Caco-2 (cell line): ENCODE data around the gene RAPGEF5. TPM values are rescaled to one million over a fixed set of nuclear protein-coding genes. Genes with fewer than 3 reads are reported as not detected.

Source experiments
- BruUV-seq: library from RNA; stranded (reverse); fragments of 400-500 nt; replicated peaks from 2 replicates; lab custom pipeline; 2021; lab: Mats Ljungman, UMichigan
- CTCF ChIA-PET: fragments of 300-600 bp; sonication (Branson Sonifier 250); formaldehyde crosslinking; loops from one replicate; lab custom pipeline; 2022; ENCODE audit warnings: antibody characterized with exemption; lab: Charles Lee
- POLR2A ChIA-PET: fragments of 300-600 bp; sonication (Branson Sonifier 250); formaldehyde crosslinking; loops from one replicate; lab custom pipeline; 2022; ENCODE audit warnings: antibody characterized with exemption; lab: Charles Lee
- DNase-seq, 2 experiments: peaks; one replicate each; pipeline versions ENCODE4 v3.0.0 to v3.0.0-alpha.2; 2020 to 2022
- H3K27me3 ChIP-seq: replicated peaks from 2 replicates; pipeline ENCODE4 v1.6.0; 2011; ENCODE audit warnings: low read length; ENCODE audit not compliant: control insufficient read depth, insufficient read depth
- H3K36me3 ChIP-seq: 2 replicates; pipeline ENCODE4 v1.5.1; 2011; ENCODE audit warnings: low read length; ENCODE audit not compliant: control insufficient read depth, insufficient read depth
- H3K4me1 ChIP-seq: fragments of 250-450 bp; sonication (Bioruptor Pico); 2 replicates; pipeline ENCODE4 v1.5.1; 2020; ENCODE audit warnings: mild to moderate bottlenecking
- H3K4me3 ChIP-seq: 2 replicates; pipeline ENCODE4 v1.5.1; 2011; ENCODE audit warnings: low read depth, mild to moderate bottlenecking, control low read depth, low read length
- H3K9me3 ChIP-seq: fragments of 250-450 bp; sonication (Bioruptor Pico); 2 replicates; pipeline ENCODE4 v1.5.1; 2020; ENCODE audit warnings: mild to moderate bottlenecking, moderate library complexity
- H3K27ac Mint-ChIP-seq: one replicate; pipeline ENCODE4 v1.8.0; 2022; ENCODE audit warnings: mixed read lengths; ENCODE audit not compliant: unreplicated experiment
- H3K27me3 Mint-ChIP-seq: one replicate; pipeline ENCODE4 v1.8.0; 2022; ENCODE audit warnings: mixed read lengths; ENCODE audit not compliant: insufficient read depth, unreplicated experiment
- H3K36me3 Mint-ChIP-seq: one replicate; pipeline ENCODE4 v1.8.0; 2022; ENCODE audit warnings: mild to moderate bottlenecking, mixed read lengths; ENCODE audit not compliant: insufficient read depth, unreplicated experiment
- H3K4me1 Mint-ChIP-seq: one replicate; pipeline ENCODE4 v1.8.0; 2022; ENCODE audit warnings: low read depth, mixed read lengths; ENCODE audit not compliant: unreplicated experiment
- H3K4me3 Mint-ChIP-seq: one replicate; pipeline ENCODE4 v1.8.0; 2022; ENCODE audit warnings: mild to moderate bottlenecking, moderate library complexity, mixed read lengths; ENCODE audit not compliant: unreplicated experiment
- H3K9me3 Mint-ChIP-seq: one replicate; pipeline ENCODE4 v1.8.0; 2022; ENCODE audit warnings: mixed read lengths; ENCODE audit not compliant: unreplicated experiment
- CTCF ChIP-seq, 2 experiments: fragments of 200-600 bp in 1 of 2; IDR thresholded peaks; 1 replicate in 1 of 2; 2 replicates in 1 of 2; pipeline versions ENCODE4 v1.5.1 to v1.8.0; 2011 to 2022; ENCODE audit warnings: antibody characterized with exemption in 1 of 2, control low read depth in 1 of 2, inconsistent platforms in 1 of 2, low read depth in 1 of 2, low read length in 1 of 2, mild to moderate bottlenecking in 1 of 2, moderate library complexity in 1 of 2; ENCODE audit not compliant: insufficient read depth in 1 of 2, severe bottlenecking in 1 of 2, unreplicated experiment in 1 of 2
- intact Hi-C: fragments of 100-400 bp; cut with micrococcal nuclease; formaldehyde crosslinking; loops from one replicate; pipeline ENCODE4 v1.10.0; 2022; ENCODE audit not compliant: unreplicated experiment
- total RNA-seq: library from RNA; stranded (reverse); gene quantifications from 2 replicates; pipeline ENCODE4 v1.2.3, GENCODE V29; 2022

Gene RAPGEF5
- total RNA-seq, 1 experiment from 2014 or later, result 16.9 TPM

- Histone ChIP-seq H3K27me3 (no peaks in the 10 kb centered on the region), H3K36me3 (0 out of 2 replicates have a peak, but pooled peaks cover 1% of the 10 kb centered on the region), H3K9me3 (no peaks in the 10 kb centered on the region), H3K4me1 (no peaks in the 10 kb centered on the region), H3K4me3 (no peak overlapping the region)
- Mint-ChIP-seq H3K27me3 (no peaks in the 10 kb centered on the region), H3K36me3 (peaks cover 10% of the 10 kb centered on the region), H3K27ac (no peak overlapping the region), H3K4me1 (no peaks in the 10 kb centered on the region), H3K9me3 (no peaks in the 10 kb centered on the region), H3K4me3 (no peak overlapping the region)
- no peak for DNase-seq
- TF ChIP-seq CTCF (IDR thresholded peaks at IDR 0.05; ENCODE audit: insufficient read depth in 1 of 2, low read depth in 1 of 2, low read length in 1 of 2, severe bottlenecking in 1 of 2, unreplicated experiment in 1 of 2), result no peak
- CTCF ChIA-PET, result no interaction called here
- intact Hi-C loops, result no loop called here
- POLR2A ChIA-PET, result no interaction called here
- no TSS peak for BruUV-seq
Observed at GRCh38 chr7:22291977-22292376, 65.0 kb downstream of the RAPGEF5 start.

- Histone ChIP-seq H3K36me3 (0 out of 2 replicates have a peak, but pooled peaks cover 1% of the 10 kb centered on the region), H3K4me3 (no peak overlapping the region), H3K4me1 (no peaks in the 10 kb centered on the region), H3K9me3 (no peaks in the 10 kb centered on the region), H3K27me3 (no peaks in the 10 kb centered on the region)
- Mint-ChIP-seq H3K27me3 (no peaks in the 10 kb centered on the region), H3K9me3 (no peaks in the 10 kb centered on the region), H3K4me3 (no peak overlapping the region), H3K27ac (no peak overlapping the region), H3K36me3 (peaks cover 10% of the 10 kb centered on the region), H3K4me1 (no peaks in the 10 kb centered on the region)
- no TSS peak for BruUV-seq
- intact Hi-C loops, result no loop called here
- POLR2A ChIA-PET, result no interaction called here
- CTCF ChIA-PET, result no interaction called here
- TF ChIP-seq CTCF (IDR thresholded peaks at IDR 0.05; ENCODE audit: insufficient read depth in 1 of 2, low read depth in 1 of 2, low read length in 1 of 2, severe bottlenecking in 1 of 2, unreplicated experiment in 1 of 2), result no peak
- no peak for DNase-seq
Observed at GRCh38 chr7:22288202-22288601, 68.8 kb downstream of the RAPGEF5 start.

- no peak overlapping the region for H3K4me3 Mint-ChIP-seq
- no peaks in the 10 kb centered on the region for H3K4me1 Mint-ChIP-seq
- POLR2A ChIA-PET, result no interaction called here
Observed at GRCh38 chr7:22287412-22287811, 69.5 kb downstream of the RAPGEF5 start.

More at GRCh38 chr7:22287412-22287811, 69.5 kb downstream of the RAPGEF5 start:
- no peaks in the 10 kb centered on the region for H3K27me3 ChIP-seq
- no peak for DNase-seq
- no peak overlapping the region for H3K4me3 ChIP-seq
- intact Hi-C loops, result no loop called here
- BruUV-seq, result no TSS peak
- H3K27me3 Mint-ChIP-seq, result no peaks in the 10 kb centered on the region
- no peaks in the 10 kb centered on the region for H3K9me3 ChIP-seq
- no peaks in the 10 kb centered on the region for H3K9me3 Mint-ChIP-seq
- no peak for TF ChIP-seq CTCF (IDR thresholded peaks at IDR 0.05; ENCODE audit: insufficient read depth in 1 of 2, low read depth in 1 of 2, low read length in 1 of 2, severe bottlenecking in 1 of 2, unreplicated experiment in 1 of 2)
- 0 out of 2 replicates have a peak, but pooled peaks cover 1% of the 10 kb centered on the region for H3K36me3 ChIP-seq
- CTCF ChIA-PET, result no interaction called here
- no peaks in the 10 kb centered on the region for H3K4me1 ChIP-seq
- H3K36me3 Mint-ChIP-seq, result peaks cover 10% of the 10 kb centered on the region
- no peak overlapping the region for H3K27ac Mint-ChIP-seq
